CD14-positive monocyte (primary cell): ENCODE measurements around the gene GAD1. TPM values are rescaled to one million over a fixed set of nuclear protein-coding genes. Genes with fewer than 3 reads are reported as not detected.

ENCODE experiments used
- DNase-seq, 3 donors: peaks; one replicate each; pipeline ENCODE4 v3.0.0-alpha.2; 2011 to 2022
- H2AFZ ChIP-seq: 2 replicates; pipeline ENCODE4 v1.6.0; 2012; ENCODE audit warnings: mild to moderate bottlenecking, low read depth, low read length, inconsistent platforms; ENCODE audit not compliant: insufficient read depth, poor library complexity, severe bottlenecking
- H3K27ac ChIP-seq, 2 donors: 1 replicate in 1 of 2; 2 replicates in 1 of 2; pipeline ENCODE4 v1.5.1; 2012 to 2013; ENCODE audit warnings: low read length in 2 of 2, control low read depth in 1 of 2, inconsistent platforms in 1 of 2, low read depth in 1 of 2, mild to moderate bottlenecking in 1 of 2
- H3K27me3 ChIP-seq, 2 donors: one replicate each; pipeline versions ENCODE4 v1.6.0 to v1.6.1; 2011 to 2013; ENCODE audit warnings: low read length in 2 of 2; ENCODE audit not compliant: control insufficient read depth in 2 of 2, insufficient read depth in 2 of 2
- H3K36me3 ChIP-seq, 2 donors: replicated peaks in 1 of 2; 1 replicate in 1 of 2; 2 replicates in 1 of 2; pipeline versions ENCODE4 v1.5.1 to v1.6.1; 2012 to 2013; ENCODE audit warnings: low read length in 2 of 2, control low read depth in 1 of 2, inconsistent platforms in 1 of 2, mild to moderate bottlenecking in 1 of 2; ENCODE audit not compliant: insufficient read depth in 2 of 2, control insufficient read depth in 1 of 2
- H3K4me1 ChIP-seq, 2 donors: 1 replicate in 1 of 2; 2 replicates in 1 of 2; pipeline versions ENCODE4 v1.5.1 to v1.6.1; 2012 to 2013; ENCODE audit warnings: low read length in 2 of 2, control low read depth in 1 of 2, inconsistent platforms in 1 of 2, mild to moderate bottlenecking in 1 of 2, moderate library complexity in 1 of 2; ENCODE audit not compliant: insufficient read depth in 2 of 2, control insufficient read depth in 1 of 2
- H3K4me2 ChIP-seq: replicated peaks from 2 replicates; pipeline ENCODE3; 2012; ENCODE audit warnings: low read length, moderate library complexity, mild to moderate bottlenecking; ENCODE audit not compliant: poor library complexity, severe bottlenecking; ENCODE audit errors: extremely low read depth
- H3K4me3 ChIP-seq, 3 experiments: fragments of 200-600 bp in 1 of 3; sonication (generic) in 1 of 3; replicated peaks in 1 of 3; 1 replicate in 2 of 3; 2 replicates in 1 of 3; pipeline ENCODE4 v1.5.1; 2011 to 2013; ENCODE audit warnings: low read length in 3 of 3, mild to moderate bottlenecking in 3 of 3, control low read depth in 2 of 3, low read depth in 2 of 3, inconsistent platforms in 1 of 3, moderate library complexity in 1 of 3
- H3K79me2 ChIP-seq: 2 replicates; pipeline ENCODE4 v1.6.0; 2012; ENCODE audit warnings: mild to moderate bottlenecking, control low read depth, inconsistent platforms, low read length, moderate library complexity; ENCODE audit not compliant: insufficient read depth
- H3K9ac ChIP-seq: 2 replicates; pipeline ENCODE4 v1.6.0; 2017; ENCODE audit warnings: low read length, mild to moderate bottlenecking; ENCODE audit not compliant: insufficient read depth, poor library complexity, severe bottlenecking
- H3K9me3 ChIP-seq, 2 donors: replicated peaks in 1 of 2; 1 replicate in 1 of 2; 2 replicates in 1 of 2; pipeline versions ENCODE4 v1.5.1 to v1.6.1; 2012 to 2013; ENCODE audit warnings: low read length in 2 of 2, control low read depth in 1 of 2; ENCODE audit not compliant: control insufficient read depth in 1 of 2, insufficient read depth in 1 of 2
- H4K20me1 ChIP-seq: 2 replicates; pipeline ENCODE4 v1.6.0; 2012; ENCODE audit warnings: mild to moderate bottlenecking, low read length, control low read depth, moderate library complexity; ENCODE audit not compliant: insufficient read depth
- H3K27ac Mint-ChIP-seq, 7 donors: one replicate each; pipeline ENCODE4 v1.8.0; 2020; ENCODE audit warnings: mild to moderate bottlenecking in 7 of 7, mixed read lengths in 7 of 7, moderate library complexity in 6 of 7, inconsistent platforms in 2 of 7
- H3K27me3 Mint-ChIP-seq, 3 donors: one replicate each; pipeline ENCODE4 v1.8.0; 2021 to 2022; ENCODE audit warnings: low read depth in 3 of 3, mild to moderate bottlenecking in 3 of 3, mixed read lengths in 3 of 3, moderate library complexity in 3 of 3, inconsistent platforms in 1 of 3
- H3K36me3 Mint-ChIP-seq, 2 donors: one replicate each; pipeline ENCODE4 v1.8.0; 2020; ENCODE audit warnings: mixed read lengths in 2 of 2, inconsistent platforms in 1 of 2, mild to moderate bottlenecking in 1 of 2
- H3K4me1 Mint-ChIP-seq: one replicate; pipeline ENCODE4 v1.8.0; 2020; ENCODE audit warnings: mild to moderate bottlenecking, mixed read lengths
- H3K4me3 Mint-ChIP-seq, 2 donors: one replicate each; pipeline ENCODE4 v1.8.0; 2020; ENCODE audit warnings: mild to moderate bottlenecking in 2 of 2, mixed read lengths in 2 of 2, moderate library complexity in 1 of 2
- H3K9me3 Mint-ChIP-seq, 7 donors: one replicate each; pipeline ENCODE4 v1.8.0; 2020 to 2022; ENCODE audit warnings: mixed read lengths in 7 of 7, mild to moderate bottlenecking in 6 of 7, moderate library complexity in 6 of 7, inconsistent platforms in 2 of 7
- CTCF ChIP-seq: fragments of 200-600 bp; IDR thresholded peaks from one replicate; pipeline ENCODE4 v1.8.0; 2022; ENCODE audit warnings: antibody characterized with exemption, mild to moderate bottlenecking
- WGBS: methylation state at CpG from one replicate; pipeline ENCODE4 v1.1.5; 2013; ENCODE audit warnings: missing lambda C conversion rate; ENCODE audit not compliant: insufficient coverage; 5-methylcytosine and 5-hydroxymethylcytosine counted together
- intact Hi-C, 2 donors: fragments of 100-400 bp; cut with micrococcal nuclease; formaldehyde crosslinking; loops; one replicate each; pipeline versions ENCODE4 v1.15.0 to v1.15.1; 2023
- polyA plus RNA-seq, 3 donors: library from polyadenylated mRNA; depleted of rRNA in 1 of 3; unstranded in 2 of 3; stranded (reverse) in 1 of 3; fragments of 300-500 nt in 2 of 3; fragments of >200 nt in 1 of 3; fragmentation: Illumina TruSeq in 2 of 3; gene quantifications; 1 replicate in 2 of 3; 2 replicates in 1 of 3; pipeline ENCODE4 v1.2.3, GENCODE V29; 2012 to 2021

The GAD1 gene
- polyA plus RNA-seq, 3 donors: 0.08 TPM; not detected in 2

GRCh38 chr2:170831115-170831514 lies 14.4 kb downstream of the GAD1 start:
- WGBS: 92% methylated on average over 2 of the region's 4 CpGs
- H3K4me1 ChIP-seq: no peaks in the 10 kb centered on the region
- Mint-ChIP-seq H3K9me3 (peaks cover 0 to 4% (median 0%) of the 10 kb centered on the region in 7 donors), H3K27ac (no peak overlapping the region), H3K36me3 (no peaks in the 10 kb centered on the region), H3K4me1 (no peaks in the 10 kb centered on the region), H3K27me3 (peaks cover 26 to 46% (median 42%) of the 10 kb centered on the region in 3 donors), H3K4me3 (no peak overlapping the region)
- no peak overlapping the region for H3K27ac ChIP-seq
- TF ChIP-seq CTCF: no peak
- no peak overlapping the region for H3K4me2 ChIP-seq
- H3K79me2 ChIP-seq: no peaks in the 10 kb centered on the region
- H2AFZ ChIP-seq: no peak overlapping the region
- peaks cover 0 to 15% of the 10 kb centered on the region in 2 donors for H3K27me3 ChIP-seq
- no peaks in the 10 kb centered on the region for H3K36me3 ChIP-seq
- intact Hi-C loops: no loop called here
- no peak overlapping the region for H3K4me3 ChIP-seq
- DNase-seq: no peak
- H3K9me3 ChIP-seq: no peaks in the 10 kb centered on the region
- H4K20me1 ChIP-seq: no peaks in the 10 kb centered on the region
- H3K9ac ChIP-seq: no peak overlapping the region

GRCh38 chr2:170836027-170836426 lies 19.3 kb downstream of the GAD1 start:
- Histone ChIP-seq H3K9me3 (no peaks in the 10 kb centered on the region), H2AFZ (no peak overlapping the region), H3K27ac (no peak overlapping the region), H3K79me2 (no peaks in the 10 kb centered on the region), H3K4me1 (no peaks in the 10 kb centered on the region), H3K4me3 (no peak overlapping the region), H4K20me1 (no peaks in the 10 kb centered on the region), H3K36me3 (no peaks in the 10 kb centered on the region), H3K4me2 (no peak overlapping the region), H3K27me3 (peaks cover 6 to 10% of the 10 kb centered on the region in 2 donors), H3K9ac (no peak overlapping the region)
- Mint-ChIP-seq H3K4me1 (no peaks in the 10 kb centered on the region), H3K4me3 (no peak overlapping the region), H3K27ac (no peak overlapping the region), H3K27me3 (peaks cover 7 to 17% (median 13%) of the 10 kb centered on the region in 3 donors), H3K9me3 (peaks cover 0 to 4% (median 0%) of the 10 kb centered on the region in 7 donors), H3K36me3 (no peaks in the 10 kb centered on the region)
- no peak for DNase-seq
- WGBS: 100% methylated on average over 2 of the region's 5 CpGs
- TF ChIP-seq CTCF: no peak
- intact Hi-C loops: no loop called here
